Activated CD4-positive, alpha-beta T cell treated with anti-CD3 and anti-CD28 coated beads, Interleukin-2, amount 50 U/mL, for 24 hours (primary cell): ENCODE measurements around the gene MFSD6.

ENCODE experiments used
- DNase-seq, 2 donors: peaks; one replicate each; pipeline ENCODE4 v3.0.0-alpha.2; 2020; ENCODE audit warnings: low read depth in 1 of 2, low spot score in 1 of 2

The MFSD6 gene

GRCh38 chr2:190528521-190529001 lies 120.4 kb downstream of the MFSD6 start:
- DNase-seq: no peak

DNA sequence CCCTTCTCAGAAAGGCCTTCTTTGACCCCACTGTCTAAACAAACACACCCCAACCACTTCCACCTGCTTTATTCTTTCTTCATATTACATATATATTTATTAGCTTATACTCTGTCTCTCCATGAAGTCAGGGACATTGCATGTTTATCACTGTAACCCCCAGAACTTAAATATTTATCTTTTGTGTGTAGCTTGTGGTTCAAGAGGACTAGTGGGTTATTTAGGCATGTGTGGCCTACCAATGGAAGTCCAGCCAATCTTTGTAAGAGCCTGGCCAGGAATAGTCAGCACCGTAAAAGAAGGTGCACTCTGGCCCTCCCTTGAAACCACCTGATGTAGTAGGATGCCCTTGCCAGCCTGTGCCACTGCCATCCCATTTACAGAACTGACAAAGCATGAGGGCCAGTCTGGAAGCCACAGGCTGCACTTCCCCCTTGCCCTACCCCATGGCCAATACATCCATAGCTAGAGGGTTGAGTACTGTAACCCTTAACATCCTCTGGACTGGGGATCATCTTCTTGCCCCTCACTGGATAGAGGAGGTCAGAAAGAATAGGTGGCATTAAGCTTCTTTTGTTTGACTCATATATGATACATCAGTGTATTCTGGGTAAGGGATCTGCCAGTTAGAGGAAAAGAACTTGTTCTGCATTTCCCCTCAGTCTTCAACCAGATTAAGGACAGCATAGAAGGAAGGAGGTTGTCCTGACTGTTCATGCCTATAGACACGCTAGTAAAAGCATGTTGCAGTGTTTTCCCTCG lies 121.5 kb downstream of the MFSD6 start:
- no peak for DNase-seq

DNA sequence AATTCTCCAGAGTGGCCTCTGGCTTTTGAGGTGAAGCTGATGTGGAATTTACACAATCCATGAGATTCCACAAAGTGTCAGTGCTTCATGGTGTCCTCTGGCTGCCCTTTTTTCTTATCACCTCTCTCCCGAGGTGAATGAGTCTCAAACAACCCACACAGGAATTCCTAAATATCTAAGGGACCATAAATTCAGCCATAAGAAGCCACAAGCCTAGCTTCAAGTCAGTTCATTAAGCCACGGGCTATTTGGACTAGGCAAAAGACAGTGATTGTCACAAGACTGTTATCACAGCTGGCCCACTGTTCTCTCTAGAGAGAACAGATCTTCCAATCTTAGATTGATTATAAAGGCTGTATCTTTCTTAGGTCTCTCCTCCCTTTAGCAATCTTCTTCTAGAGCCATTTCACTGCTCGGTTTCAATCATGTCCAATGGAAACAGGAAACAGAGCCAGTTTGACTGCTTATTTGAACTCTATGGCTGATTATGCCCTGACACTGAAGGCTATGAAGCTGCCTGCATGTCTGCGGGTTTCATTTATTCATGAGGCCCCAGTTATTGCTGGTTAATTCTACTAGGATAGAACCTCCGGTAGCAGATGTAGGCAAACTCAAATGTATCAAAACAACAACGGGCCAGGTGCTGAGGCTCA lies 122.2 kb downstream of the MFSD6 start:
- no peak for DNase-seq

- no peak for DNase-seq
Measured at GRCh38 chr2:190532581-190532980, 124.4 kb downstream of the MFSD6 start.

- no peak for DNase-seq
Measured at GRCh38 chr2:190533175-190533967, 125.2 kb downstream of the MFSD6 start.

- peak; percentile 17 to 39 for DNase-seq
Measured at GRCh38 chr2:190533968-190534309, 125.8 kb downstream of the MFSD6 start.

GRCh38 chr2:190534310-190535120 lies 126.4 kb downstream of the MFSD6 start, which contains the start of gene NEMP2:
NEMP2 (minus strand) TSS chr2:190534722; CDS start chr2:190534655, 67 bp downstream.
- peak; percentile 67 to 74 for DNase-seq

GRCh38 chr2:190535121-190535439 lies 126.9 kb downstream of the MFSD6 start:
- DNase-seq: no peak

GRCh38 chr2:190535586-190535985 lies 127.4 kb downstream of the MFSD6 start:
- no peak for DNase-seq

DNA sequence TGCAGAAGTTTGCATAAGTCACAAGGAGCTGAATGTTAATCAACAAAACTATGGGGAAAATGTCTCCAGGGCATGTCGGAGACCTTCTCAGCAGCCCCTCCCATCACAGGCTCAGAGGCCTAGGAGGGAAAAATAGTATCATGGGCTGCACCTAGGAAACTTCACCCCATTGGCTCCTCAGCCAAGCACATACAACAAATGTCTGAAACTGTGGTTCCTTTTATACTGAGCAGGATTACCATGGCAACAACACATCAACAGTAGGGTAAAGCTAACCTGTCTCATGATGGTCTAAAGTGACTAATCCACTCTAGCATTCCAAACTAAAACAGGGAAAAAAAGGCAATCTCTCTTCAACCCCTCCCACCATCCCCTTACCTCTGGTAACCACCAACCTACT lies 129.6 kb downstream of the MFSD6 start:
- DNase-seq: no peak

GRCh38 chr2:190538201-190538600 lies 130.0 kb downstream of the MFSD6 start:
- no peak for DNase-seq

GRCh38 chr2:190540048-190540447 lies 131.9 kb downstream of the MFSD6 start:
- DNase-seq: no peak

- DNase-seq: no peak
Measured at GRCh38 chr2:190545093-190545492, 136.9 kb downstream of the MFSD6 start.

DNA sequence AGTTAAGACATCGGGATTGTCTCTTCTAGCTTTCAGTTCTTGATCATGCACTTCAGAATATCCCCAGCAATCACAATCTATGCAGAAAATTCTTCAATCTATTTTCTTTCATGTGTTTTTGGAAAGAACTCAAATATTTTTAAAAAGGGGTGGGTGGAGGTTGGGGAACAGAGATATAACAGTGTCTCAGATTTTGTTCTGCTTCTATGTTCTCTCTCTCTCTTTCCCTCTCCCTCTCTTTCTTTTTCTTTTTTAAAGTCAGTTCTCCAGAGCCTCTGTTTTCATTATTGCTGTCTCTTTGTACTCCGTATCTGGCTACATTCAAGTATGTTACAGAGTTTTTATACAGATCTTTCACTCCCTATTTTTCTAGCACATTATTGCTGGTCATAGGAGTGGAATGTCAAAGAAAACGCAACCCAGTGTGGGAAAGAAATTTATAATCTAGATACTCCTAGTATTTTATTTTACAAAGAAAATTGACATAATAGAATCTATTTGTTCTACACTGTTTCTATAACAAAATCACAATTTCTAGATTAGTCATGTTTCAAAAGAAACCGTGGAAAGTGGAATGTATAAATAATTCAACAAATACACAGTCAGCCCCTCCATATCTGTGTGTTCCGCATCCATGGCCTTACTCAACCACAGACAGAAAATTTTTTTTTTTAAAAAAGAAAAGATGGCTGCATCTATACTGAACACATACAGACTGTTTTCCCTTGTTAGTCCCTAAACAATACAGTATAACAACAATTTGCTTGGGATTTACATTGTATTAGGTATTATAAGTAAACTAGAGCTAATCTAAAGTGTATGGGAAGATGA lies 137.6 kb downstream of the MFSD6 start:
- DNase-seq: no peak

DNA sequence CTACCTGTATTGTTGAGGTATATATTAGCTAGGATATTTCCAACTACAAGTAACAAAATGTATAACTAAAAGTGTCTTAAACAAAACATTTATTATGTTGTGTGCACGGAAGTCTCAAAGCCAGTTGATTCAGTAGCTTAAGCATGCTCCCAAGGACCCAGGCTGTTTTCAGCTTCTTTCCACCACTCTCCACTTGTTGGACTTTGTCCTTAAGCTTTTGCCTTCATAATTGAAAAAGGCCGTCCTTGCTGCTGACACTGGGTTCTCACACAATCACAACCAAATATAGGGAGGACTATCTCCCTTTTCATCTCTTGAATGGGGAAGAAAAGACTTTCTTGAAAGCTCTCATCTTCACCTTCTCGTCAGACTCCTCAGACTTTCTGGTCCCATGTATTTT lies 138.6 kb downstream of the MFSD6 start:
- DNase-seq: no peak

GRCh38 chr2:190547886-190548285 lies 139.7 kb downstream of the MFSD6 start:
- no peak for DNase-seq

DNA sequence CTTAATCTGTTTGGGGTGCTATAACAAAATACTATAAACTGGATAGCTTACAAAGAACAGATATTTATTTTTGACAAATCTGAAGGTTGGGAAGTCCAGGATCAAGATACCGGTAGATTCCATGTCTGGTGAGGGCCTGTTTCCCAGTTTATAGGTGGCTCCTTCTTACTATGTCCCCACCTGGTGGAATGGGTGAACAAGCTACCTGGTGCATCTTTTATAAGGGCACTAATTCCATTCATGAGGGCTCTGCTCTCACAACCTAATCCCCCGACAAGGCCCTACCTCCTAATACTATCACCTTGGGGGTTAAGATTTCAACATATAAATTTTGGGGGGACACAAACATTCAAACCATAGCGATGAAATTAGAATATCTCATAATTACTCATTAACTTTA lies 142.0 kb downstream of the MFSD6 start:
- DNase-seq: no peak
